ENCODE data around the gene NFILZ.

NFILZ gene

GRCh38 chr19:8641908-8642547 is 11.6 kb downstream of the NFILZ start:
- no peak for DNase-seq (ENCODE audit: low spot score)

GRCh38 chr19:8642561-8642960 is 12.1 kb downstream of the NFILZ start:
- no peak for DNase-seq (ENCODE audit: low spot score)

DNA sequence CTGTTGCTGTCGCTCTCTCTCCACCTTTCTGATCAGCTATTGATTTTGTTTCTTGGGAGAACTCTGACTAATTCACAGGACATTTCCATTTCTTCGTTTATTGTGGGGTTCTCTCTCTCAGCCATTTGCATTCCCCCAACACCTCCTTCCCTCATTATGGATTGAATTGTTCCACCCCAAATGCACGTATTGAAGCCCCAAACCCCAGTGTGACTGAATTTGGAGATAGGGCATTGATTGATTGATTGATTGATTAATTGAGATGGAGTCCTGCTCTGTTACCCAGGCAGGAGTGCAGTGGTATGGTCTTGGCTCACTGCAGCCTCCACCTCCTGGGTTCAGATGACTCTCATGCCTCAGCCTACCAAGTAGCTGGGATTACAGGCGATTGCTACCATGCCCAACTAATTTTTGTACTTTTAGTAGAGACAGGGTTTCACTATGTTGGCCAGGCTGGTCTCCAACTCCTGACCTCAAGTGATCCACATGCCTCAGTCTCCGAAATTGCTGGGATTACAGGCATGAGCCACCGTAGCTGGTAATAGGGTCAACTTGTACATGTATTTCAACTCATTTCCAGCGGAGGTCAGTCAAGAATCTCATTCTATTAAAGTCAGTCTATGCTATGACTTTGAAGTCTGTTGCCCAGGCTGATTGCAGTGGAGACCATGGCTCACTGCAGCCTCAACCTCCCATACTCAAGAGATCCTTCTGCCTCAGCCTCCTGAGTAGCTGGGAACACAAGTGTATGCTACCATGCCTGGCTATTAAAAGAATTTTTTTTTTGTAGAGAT is 13.6 kb downstream of the NFILZ start:
- no peak for DNase-seq (ENCODE audit: low spot score)

GRCh38 chr19:8648240-8648639 is 17.8 kb downstream of the NFILZ start:
- no peak for DNase-seq (ENCODE audit: low spot score)

DNA sequence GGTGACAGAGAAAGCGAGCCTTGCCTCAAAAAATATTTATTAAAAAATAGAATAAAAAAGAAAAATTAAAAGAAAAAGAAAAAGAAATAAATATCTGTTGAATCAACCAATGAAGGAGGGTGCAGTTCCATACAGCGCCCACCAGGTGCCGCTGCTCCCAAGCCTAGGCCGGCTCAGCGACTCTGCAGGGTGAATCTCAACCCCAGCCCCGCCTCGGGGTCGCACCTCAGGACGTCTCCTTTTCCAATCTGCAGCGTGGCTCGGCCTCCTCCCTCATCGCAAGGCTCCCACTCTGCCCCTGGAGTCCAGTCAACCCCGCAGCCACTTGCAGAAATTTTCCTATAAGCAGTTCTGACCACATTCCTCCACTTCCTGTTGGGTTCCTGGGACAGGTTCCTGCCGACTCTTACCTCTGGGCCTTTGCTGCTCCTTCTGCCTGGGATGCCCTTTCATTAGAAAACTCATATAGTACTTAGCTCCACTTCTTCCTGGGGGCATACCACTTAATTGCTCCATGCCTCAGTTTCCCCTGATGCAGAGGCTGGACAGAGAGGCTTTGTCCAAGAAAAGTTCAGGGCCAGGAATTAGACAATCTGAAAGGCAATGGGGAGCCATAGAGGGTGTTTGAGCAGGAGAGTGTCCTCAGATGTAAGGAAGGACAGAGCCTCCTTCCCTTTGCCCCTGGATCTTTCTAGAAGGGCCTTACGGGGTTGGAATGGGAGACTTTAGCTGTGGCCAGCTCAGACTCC is 24.3 kb downstream of the NFILZ start:
- DNase-seq (ENCODE audit: low spot score): no peak

DNA sequence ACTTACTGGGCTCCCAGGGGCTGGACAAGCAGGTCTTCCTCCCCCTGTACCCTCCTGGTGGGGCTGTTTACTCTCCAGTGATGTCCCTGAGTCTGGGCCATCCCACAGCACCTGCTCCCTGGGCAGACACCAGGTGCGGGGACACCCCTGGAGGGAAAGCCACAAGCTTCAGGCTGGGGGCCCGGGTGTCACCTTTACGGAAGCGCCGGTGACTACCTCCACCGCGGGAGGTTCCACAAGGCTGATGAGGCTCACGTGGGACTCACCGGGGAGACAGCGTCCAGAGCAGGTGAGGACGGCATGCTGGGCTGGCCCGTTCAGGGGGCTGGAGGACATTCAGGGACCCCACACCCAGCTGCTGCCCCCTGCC is 24.9 kb downstream of the NFILZ start:
- DNase-seq (ENCODE audit: low spot score): no peak

- DNase-seq (ENCODE audit: low spot score): no peak
Observed at GRCh38 chr19:8657869-8658268, 27.4 kb downstream of the NFILZ start.

DNA sequence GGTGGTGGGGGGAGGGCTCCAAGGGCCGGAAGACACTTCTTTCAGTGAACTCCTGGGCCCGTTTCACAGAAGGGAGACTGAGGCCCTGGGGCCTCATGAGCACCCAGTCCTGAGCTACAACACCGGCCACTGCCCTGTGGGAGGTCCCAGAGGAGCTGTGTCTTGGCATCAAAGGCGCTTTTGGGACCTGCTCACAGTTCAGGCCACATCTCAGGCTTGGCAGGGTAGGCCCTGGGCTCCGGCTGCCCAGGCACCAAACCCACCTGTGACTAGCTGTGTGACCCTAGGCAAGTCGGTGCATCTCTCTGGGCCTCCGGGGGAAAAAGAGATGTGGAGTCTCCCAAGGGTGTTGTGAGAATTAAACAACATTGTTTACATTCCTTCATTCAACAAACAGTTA is 29.5 kb downstream of the NFILZ start:
- no peak for DNase-seq (ENCODE audit: low spot score)

DNA sequence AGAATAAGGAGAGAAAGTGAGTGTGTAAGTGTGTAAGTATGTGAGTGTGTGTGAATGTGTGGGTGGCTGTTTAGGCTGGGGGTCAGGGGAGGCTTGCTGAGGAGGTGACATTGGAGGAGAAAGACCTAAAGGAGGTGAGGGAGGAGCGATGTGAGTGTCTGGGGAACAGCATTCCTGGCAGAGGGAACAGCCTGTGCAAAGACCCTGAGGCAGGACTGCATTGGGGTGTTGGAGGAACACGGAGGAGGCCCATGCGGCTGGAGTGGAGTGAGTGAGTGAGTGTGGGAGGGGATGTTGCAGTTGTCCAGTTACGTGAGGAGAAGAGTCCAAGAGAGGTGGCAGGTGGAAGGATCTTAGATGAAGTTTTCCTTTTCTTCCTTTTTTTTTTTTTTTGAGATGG is 31.8 kb downstream of the NFILZ start:
- no peak for DNase-seq (ENCODE audit: low spot score)

DNA sequence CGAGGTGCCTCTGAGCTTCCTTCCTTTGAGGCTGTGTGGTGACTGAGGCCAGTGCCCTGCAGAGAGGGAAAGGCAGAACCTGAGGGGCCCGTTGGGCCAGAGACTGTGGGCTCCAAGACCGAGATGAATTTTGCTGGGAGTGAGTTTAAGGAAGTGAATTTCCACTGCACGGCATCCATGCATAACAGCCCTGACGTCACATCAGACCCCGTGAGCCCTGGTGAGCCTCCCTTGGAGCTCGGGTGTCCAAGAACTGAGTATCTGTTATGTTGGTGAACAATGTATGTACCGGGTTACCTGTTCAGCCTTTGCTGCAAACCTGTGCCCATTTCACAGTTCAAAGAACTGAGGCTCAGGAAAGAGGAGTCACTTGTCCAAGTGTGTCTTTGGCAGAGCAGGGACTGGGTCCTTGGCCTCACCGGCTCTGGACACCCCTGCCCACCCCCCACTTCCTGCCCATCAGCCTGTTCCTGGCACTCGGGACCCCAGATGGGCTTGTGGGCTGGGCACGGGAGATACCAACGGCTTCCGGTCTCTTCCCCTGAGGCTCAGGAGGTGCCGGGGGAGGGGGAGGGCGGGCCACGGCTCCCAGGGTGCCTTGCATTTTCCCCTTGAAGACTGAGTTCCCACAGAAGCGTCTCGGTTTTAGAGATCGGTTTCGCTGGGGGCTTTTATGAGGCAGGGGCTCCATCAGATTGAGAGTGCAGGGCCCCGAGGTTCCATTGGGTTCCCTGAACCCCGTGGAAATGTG is 33.7 kb downstream of the NFILZ start:
- peak; percentile 9 for DNase-seq (ENCODE audit: low spot score)

GRCh38 chr19:8664671-8665057 is 34.2 kb downstream of the NFILZ start:
- no peak for DNase-seq (ENCODE audit: low spot score)

- DNase-seq (ENCODE audit: low spot score): no peak
Observed at GRCh38 chr19:8665468-8666213, 35.2 kb downstream of the NFILZ start.

GRCh38 chr19:8666814-8667405 is 36.5 kb downstream of the NFILZ start:
- DNase-seq (ENCODE audit: low spot score): no peak

- DNase-seq (ENCODE audit: low spot score): no peak
Observed at GRCh38 chr19:8673276-8673891, 43.0 kb downstream of the NFILZ start.

GRCh38 chr19:8675066-8675465 is 44.6 kb downstream of the NFILZ start:
- DNase-seq (ENCODE audit: low spot score): no peak

GRCh38 chr19:8678244-8678807 is 47.9 kb downstream of the NFILZ start:
- DNase-seq (ENCODE audit: low spot score): no peak

Data from globus pallidus (tissue), 1 donor.